GM19035 (cell line): ENCODE measurements around the gene DGKH.
"Not testable (repeated sequence)": the region's sequence is repeated elsewhere in the genome, so short reads cannot be mapped to it uniquely, and the experiment has no call there.

Experiments used
- ATAC-seq: cut with Tn5 transposase; IDR thresholded peaks from one replicate; pipeline ENCODE4 v1.9.1; 2021; ENCODE audit not compliant: unreplicated experiment

DGKH gene

DNA sequence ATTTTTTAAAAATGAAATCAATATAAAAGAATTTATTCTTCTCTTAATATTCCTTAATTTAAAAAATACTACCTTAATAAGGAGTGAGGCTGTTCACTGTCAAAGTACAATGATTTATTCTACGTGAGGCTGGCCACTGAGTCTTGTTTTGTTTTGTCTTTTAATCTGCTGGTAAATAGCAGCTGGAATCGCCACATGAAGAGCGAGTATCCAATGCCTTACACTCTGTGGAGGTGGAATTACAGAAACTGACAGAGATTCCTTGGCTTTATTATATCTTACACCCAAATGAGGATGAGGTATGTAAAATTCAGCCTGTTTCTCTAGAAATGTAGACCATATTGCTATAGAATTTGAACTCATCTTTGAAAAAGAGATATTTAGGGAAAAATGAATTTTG lies 170.6 kb downstream of the DGKH start:
- no peak for ATAC-seq

- no peak for ATAC-seq
Measured at GRCh38 chr13:42219876-42220275, 171.4 kb downstream of the DGKH start.

DNA sequence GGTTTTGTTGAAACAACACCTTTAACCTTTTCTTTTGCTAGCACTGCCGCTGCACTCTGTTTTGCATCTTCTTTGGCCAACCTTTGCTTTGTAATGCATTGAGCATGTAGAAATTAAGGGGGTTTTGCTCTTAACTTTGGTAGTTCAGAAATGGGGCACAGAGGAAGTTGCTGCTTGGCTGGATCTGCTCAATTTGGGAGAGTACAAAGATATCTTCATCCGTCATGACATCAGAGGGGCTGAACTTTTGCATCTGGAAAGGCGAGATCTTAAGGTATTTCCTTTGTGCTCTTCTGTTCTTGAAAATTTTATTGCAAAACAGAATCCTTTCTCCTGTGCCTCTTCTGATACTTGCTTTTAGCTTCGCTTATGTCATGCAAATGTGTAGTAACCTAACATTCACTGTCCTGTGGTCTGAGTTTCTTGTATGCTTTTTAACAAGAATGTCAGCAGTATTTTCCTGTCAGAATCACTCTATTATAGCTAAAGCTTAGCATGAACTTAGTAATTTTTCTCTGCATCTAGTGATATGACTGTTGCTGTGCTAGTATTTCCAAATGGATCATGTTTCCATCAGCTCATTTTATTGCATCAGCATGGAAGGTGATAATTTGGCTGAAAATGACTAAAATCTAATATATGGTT lies 172.8 kb downstream of the DGKH start:
- no peak for ATAC-seq

DNA sequence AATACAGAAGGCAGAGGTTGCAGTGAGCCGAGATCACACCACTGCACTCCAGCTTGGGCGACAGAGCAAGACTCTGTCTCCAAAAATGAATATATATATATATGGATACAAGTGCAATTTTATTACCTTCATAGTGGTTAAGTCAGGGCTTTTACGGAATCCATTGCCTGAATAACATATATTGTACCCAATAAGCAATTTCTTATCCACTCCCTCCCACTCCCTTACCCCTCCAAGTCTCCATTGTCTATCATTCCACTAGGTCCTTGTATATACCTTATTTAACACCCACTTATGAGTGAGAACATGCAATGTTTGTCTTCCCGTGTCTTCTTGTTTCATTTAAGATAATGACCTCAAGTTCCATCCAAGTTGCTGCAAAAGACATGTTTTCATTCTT lies 175.2 kb downstream of the DGKH start:
- ATAC-seq, result no peak

- ATAC-seq, result no peak
Measured at GRCh38 chr13:42225051-42225450, 176.6 kb downstream of the DGKH start.

DNA sequence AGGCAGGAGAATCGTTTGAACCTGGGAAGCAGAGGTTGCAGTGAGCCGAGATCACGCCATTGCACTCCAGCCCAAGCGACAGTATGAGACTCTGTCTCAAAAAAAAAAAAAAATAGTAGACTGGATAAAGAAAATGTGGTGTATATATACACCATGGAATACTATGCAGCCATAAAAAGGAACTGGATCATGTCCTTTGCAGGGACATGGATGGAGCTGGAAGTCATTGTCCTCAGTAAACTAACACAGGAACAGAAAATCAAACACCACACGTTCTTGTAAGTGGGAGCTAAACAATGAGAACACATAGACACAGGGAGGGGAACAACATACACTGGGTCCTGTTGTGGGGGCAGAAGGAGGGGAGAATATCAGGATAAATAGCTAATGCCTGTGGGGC lies 178.3 kb downstream of the DGKH start:
- not testable (repeated sequence) for ATAC-seq

- ATAC-seq, result no peak
Measured at GRCh38 chr13:42228527-42228926, 180.1 kb downstream of the DGKH start.

GRCh38 chr13:42229287-42229686 lies 180.8 kb downstream of the DGKH start:
- ATAC-seq, result no peak

DNA sequence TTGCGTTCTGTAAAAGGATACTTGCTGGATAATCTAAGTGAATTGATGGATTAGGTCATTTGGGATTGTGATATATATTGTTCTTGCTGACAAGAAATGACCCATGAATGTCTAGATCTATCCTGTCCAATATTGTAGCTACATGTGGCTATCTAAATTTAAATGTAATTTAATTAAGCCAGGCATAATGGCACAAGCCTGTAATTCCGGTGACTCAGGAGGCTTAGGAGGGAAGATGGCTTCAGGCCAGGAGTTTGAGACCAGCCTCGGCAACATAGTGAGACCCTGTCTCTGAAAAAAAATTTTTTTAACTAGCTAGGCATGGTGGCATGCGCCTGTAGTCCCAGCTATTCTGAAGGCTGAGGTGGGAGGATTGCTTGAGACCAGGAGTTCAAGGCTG lies 184.2 kb downstream of the DGKH start:
- no peak for ATAC-seq

GRCh38 chr13:42233726-42234125 lies 185.3 kb downstream of the DGKH start:
- no peak for ATAC-seq

DNA sequence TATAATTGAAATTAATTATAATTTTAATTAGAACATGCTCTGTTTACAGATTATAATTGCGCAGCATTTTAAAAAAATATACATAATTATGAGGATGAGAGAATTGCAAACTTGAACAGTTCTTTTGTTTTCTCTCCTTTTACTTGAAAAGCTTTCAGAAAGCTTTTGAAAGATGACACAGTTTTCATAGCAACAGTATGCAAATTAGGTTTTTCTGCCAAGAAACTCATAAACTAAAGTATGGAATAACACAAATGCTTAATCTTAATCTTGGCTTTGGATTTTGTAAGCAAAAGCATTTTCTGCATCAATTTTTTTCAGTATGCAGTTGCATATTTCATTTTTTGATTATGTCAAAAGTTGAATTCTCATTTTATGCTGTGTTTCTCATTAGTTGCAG lies 190.7 kb downstream of the DGKH start:
- no peak for ATAC-seq

- no peak for ATAC-seq
Measured at GRCh38 chr13:42239644-42240043, 191.2 kb downstream of the DGKH start.

- no peak for ATAC-seq
Measured at GRCh38 chr13:42246541-42246940, 198.1 kb downstream of the DGKH start.

GRCh38 chr13:42247883-42248282 lies 199.4 kb downstream of the DGKH start:
- ATAC-seq, result no peak

- ATAC-seq, result no peak
Measured at GRCh38 chr13:42255886-42256285, 207.4 kb downstream of the DGKH start.

- no peak for ATAC-seq
Measured at GRCh38 chr13:42258747-42259146, 210.3 kb downstream of the DGKH start.

DNA sequence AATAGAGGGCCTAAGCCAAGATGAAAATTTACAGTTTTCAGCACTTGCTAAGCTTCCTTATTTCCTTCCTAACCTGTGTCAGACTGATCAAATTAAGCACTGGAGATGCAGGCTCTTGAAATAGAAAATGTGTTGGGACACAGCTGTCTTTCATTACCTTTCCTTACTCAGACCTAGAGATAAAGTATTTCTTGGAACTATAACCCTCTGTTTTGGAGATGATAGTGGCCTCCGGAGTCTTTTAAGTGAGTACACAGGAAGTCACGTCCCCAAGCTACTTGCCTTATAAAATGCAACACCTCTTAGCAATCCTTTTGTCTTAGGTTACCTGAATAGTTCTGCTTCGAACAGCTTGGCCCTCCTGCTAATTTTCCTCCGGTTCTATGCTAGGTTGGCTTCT lies 211.1 kb downstream of the DGKH start:
- no peak for ATAC-seq

DNA sequence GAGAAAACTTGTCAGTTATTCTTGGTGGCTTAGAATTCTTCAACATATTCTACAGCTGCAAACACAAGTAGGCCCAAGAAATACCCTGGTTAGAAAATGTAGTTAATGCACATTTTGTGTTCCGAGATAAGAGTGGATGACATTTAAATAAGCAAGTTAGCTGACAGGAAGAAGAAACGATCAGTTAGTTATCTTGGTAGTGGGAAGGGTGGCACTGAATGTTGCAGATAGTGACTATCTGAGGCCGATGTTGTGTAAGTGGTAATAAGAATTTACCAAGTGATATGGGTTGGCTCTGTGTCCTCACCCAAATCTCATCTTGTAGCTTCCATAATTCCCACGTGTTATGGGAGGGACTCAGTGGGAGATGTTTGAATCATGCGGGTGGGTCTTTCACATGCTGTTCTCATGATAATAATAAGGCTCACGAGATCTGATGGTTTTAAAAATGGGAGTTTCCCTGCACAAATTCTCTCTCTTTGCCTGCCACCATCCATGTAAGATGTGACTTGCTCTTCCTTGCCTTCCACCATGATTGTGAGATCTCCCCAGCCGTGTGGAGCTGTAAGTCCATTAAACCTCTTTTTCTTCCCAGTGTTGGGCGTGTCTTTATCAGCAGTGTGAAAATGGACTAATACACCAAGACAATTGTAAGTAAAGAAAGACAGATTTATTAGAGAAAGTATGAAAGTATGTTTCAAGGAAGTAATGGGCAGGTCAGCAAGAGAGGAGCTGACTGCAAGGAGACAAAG lies 212.6 kb downstream of the DGKH start:
- ATAC-seq, result no peak

DNA sequence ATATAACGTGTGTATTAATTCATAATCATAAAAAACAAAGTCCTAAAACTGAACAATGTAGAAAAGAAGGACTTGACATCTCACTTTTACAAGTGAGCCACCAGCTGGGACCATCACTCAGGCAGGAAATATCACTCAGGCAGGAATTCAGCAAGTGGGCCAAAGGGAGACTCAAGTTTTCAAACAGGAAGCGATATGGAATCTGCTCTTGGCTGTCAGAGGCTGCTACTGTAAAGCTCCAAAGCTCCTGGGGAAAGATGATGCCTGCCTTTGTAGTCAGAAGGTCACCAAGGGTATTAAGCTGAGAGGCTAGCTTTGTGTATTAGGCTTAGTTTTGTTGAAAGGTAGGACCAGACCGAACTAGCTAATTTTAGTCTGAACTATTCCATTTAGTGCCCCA lies 218.0 kb downstream of the DGKH start:
- no peak for ATAC-seq

DNA sequence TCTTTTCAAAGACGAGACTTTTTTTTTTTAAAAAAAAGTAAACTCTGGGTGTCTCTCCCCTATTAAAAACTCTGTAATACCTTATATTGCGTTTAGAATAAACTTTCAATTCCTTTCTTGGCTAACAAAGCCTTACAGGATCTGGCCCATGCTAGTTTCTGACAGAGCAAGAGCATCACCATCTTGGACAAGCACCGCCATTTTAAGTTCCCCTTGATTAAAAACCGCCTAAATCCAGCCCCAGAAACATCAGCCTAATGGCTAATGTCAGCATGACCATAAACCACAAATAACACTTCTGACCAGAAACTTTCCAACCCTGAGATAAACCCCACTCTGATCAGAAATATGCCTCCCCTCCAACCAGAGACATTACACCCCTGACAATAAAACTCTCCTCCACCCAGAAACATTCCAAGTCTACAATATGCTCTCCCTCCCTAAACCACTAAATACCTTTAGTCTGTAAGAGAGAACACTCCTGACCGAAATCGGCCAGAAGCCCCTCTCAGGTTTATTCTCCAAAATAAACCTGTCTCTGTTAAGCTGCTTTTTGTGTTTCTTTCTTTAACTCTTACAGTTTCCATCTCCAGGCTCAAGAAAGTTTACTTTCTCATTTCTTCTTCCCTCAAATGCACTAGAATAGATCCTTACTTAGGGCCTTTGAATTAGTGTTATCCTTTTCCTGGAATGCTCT lies 221.9 kb downstream of the DGKH start:
- ATAC-seq, result no peak

DNA sequence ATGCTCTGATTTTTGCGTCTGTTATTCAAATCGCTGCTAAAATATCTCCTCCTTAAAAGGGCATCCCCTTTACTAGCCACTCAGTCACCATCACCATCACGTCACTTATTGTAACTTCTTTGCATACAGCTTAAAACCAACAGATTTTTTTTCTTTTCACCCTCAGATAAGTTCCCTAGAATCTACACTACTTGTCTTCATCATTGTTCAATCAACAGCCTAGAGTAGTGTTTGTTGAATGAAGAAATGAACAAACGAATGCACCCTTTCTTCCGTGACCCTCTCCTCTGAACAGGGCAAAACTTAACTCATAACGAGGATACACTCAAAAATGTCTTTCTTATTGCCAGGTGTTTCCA lies 222.4 kb downstream of the DGKH start:
- no peak for ATAC-seq
